Measurements from ENCODE around the gene C1orf198.

Gene C1orf198

GRCh38 chr1:230905733-230906132 lies 37.4 kb upstream of the C1orf198 start:
- Histone ChIP-seq H3K4me1 (ENCODE audit: insufficient read depth, low read length, poor library complexity, severe bottlenecking) (no peaks in the 10 kb centered on the region), H3K27me3 (ENCODE audit: insufficient read depth, low read length, poor library complexity, severe bottlenecking) (no peaks in the 10 kb centered on the region), H3K4me2 (ENCODE audit: low read depth, low read length, poor library complexity, severe bottlenecking) (no peak overlapping the region), H3K9me3 (ENCODE audit: insufficient read depth, low read depth, low read length) (no peaks in the 10 kb centered on the region), H3K79me2 (ENCODE audit: insufficient read depth, low read length) (no peaks in the 10 kb centered on the region), H2AFZ (ENCODE audit: low read length) (no peak overlapping the region), H3K36me3 (ENCODE audit: insufficient read depth, low read length) (peaks cover 11% of the 10 kb centered on the region; the same call in 1 of the 2 replicates), H3K9ac (ENCODE audit: low read depth, low read length, poor library complexity, severe bottlenecking) (no peak overlapping the region), H4K20me1 (ENCODE audit: insufficient read depth, low read length, poor library complexity, severe bottlenecking) (no peaks in the 10 kb centered on the region), H3F3A (ENCODE audit: low read depth) (no peaks in the 10 kb centered on the region), H3K9me2 (replicated peaks; ENCODE audit: low read depth, low read length) (no peaks in the 10 kb centered on the region), H3K4me3 (ENCODE audit: low read length, poor library complexity, severe bottlenecking) (no peak overlapping the region)
- TF ChIP-seq EZH2phosphoT487 (IDR thresholded peaks at IDR 0.05; ENCODE audit: borderline replicate concordance): no peak
- no peak for TF ChIP-seq CTCF (conservative IDR thresholded peaks at IDR 0.05; ENCODE audit: low read length)

GRCh38 chr1:230902349-230902923 lies 34.1 kb upstream of the C1orf198 start:
- no peaks in the 10 kb centered on the region for H3K79me2 ChIP-seq (ENCODE audit: insufficient read depth, low read length)
- no peak overlapping the region for H3K4me2 ChIP-seq (ENCODE audit: low read depth, low read length, poor library complexity, severe bottlenecking)
- H3K9ac ChIP-seq (ENCODE audit: low read depth, low read length, poor library complexity, severe bottlenecking): no peak overlapping the region
- H3K27me3 ChIP-seq (ENCODE audit: insufficient read depth, low read length, poor library complexity, severe bottlenecking): no peaks in the 10 kb centered on the region
- H3K4me1 ChIP-seq (ENCODE audit: insufficient read depth, low read length, poor library complexity, severe bottlenecking): no peaks in the 10 kb centered on the region
- no peaks in the 10 kb centered on the region for H3F3A ChIP-seq (ENCODE audit: low read depth)
- H4K20me1 ChIP-seq (ENCODE audit: insufficient read depth, low read length, poor library complexity, severe bottlenecking): no peaks in the 10 kb centered on the region
- H3K36me3 ChIP-seq (ENCODE audit: insufficient read depth, low read length): peaks cover 2% of the 10 kb centered on the region; the same call in 1 of the 2 replicates
- TF ChIP-seq EZH2phosphoT487 (IDR thresholded peaks at IDR 0.05; ENCODE audit: borderline replicate concordance) (no peak), CTCF (conservative IDR thresholded peaks at IDR 0.05; ENCODE audit: low read length) (no peak)
- no peaks in the 10 kb centered on the region for H3K9me3 ChIP-seq (ENCODE audit: insufficient read depth, low read depth, low read length)
- H2AFZ ChIP-seq (ENCODE audit: low read length): no peak overlapping the region
- no peak overlapping the region for H3K4me3 ChIP-seq (ENCODE audit: low read length, poor library complexity, severe bottlenecking)
- no peaks in the 10 kb centered on the region for H3K9me2 ChIP-seq (replicated peaks; ENCODE audit: low read depth, low read length)

GRCh38 chr1:230901671-230902070 lies 33.4 kb upstream of the C1orf198 start:
- Histone ChIP-seq H3K4me1 (ENCODE audit: insufficient read depth, low read length, poor library complexity, severe bottlenecking) (no peaks in the 10 kb centered on the region), H3K79me2 (ENCODE audit: insufficient read depth, low read length) (no peaks in the 10 kb centered on the region), H3K9ac (ENCODE audit: low read depth, low read length, poor library complexity, severe bottlenecking) (no peak overlapping the region), H3K27me3 (ENCODE audit: insufficient read depth, low read length, poor library complexity, severe bottlenecking) (no peaks in the 10 kb centered on the region), H3K9me2 (replicated peaks; ENCODE audit: low read depth, low read length) (no peaks in the 10 kb centered on the region), H3K9me3 (ENCODE audit: insufficient read depth, low read depth, low read length) (no peaks in the 10 kb centered on the region), H3F3A (ENCODE audit: low read depth) (no peaks in the 10 kb centered on the region), H2AFZ (ENCODE audit: low read length) (no peak overlapping the region), H3K36me3 (ENCODE audit: insufficient read depth, low read length) (no peaks in the 10 kb centered on the region), H3K4me2 (ENCODE audit: low read depth, low read length, poor library complexity, severe bottlenecking) (no peak overlapping the region), H4K20me1 (ENCODE audit: insufficient read depth, low read length, poor library complexity, severe bottlenecking) (no peaks in the 10 kb centered on the region), H3K4me3 (ENCODE audit: low read length, poor library complexity, severe bottlenecking) (no peak overlapping the region)
- TF ChIP-seq EZH2phosphoT487 (IDR thresholded peaks at IDR 0.05; ENCODE audit: borderline replicate concordance): no peak
- TF ChIP-seq CTCF (conservative IDR thresholded peaks at IDR 0.05; ENCODE audit: low read length): no peak

Measured in Loucy (cell line).